ENCODE measurements around the gene CREBRF. TPM values are rescaled to one million over a fixed set of nuclear protein-coding genes. Genes with fewer than 3 reads are reported as not detected.

CREBRF gene
- total and polyA plus RNA-seq, 9 of the 15 experiments (the other 6 are each of a cell fraction or from before 2014, with no cell fraction given), result 1.1 to 4.9 (median 2.9) TPM

GRCh38 chr5:173075970-173076369, 19.8 kb downstream of the CREBRF start:
- no peak for ATAC-seq
- Histone ChIP-seq H3K9me1 (ENCODE audit: control insufficient read depth, insufficient read depth, low read length) (no peaks in the 10 kb centered on the region), H3K9ac (ENCODE audit: insufficient read depth in 1 of 2, low read depth in 2 of 2, low read length in 2 of 2) (no peak overlapping the region), H3K79me2 (ENCODE audit: control insufficient read depth, insufficient read depth, low read length) (no peaks in the 10 kb centered on the region), H4K20me1 (replicated peaks; ENCODE audit: control insufficient read depth, insufficient read depth, low read length) (no peaks in the 10 kb centered on the region), H3K36me3 (ENCODE audit: control insufficient read depth, insufficient read depth, low read length) (no peaks in the 10 kb centered on the region), H3K27ac (ENCODE audit: extremely low read depth, low read depth, low read length) (no peak overlapping the region), H3K4me1 (replicated peaks in 1 of 2; ENCODE audit: control insufficient read depth in 2 of 2, insufficient read depth in 2 of 2, low read length in 2 of 2) (no peaks in the 10 kb centered on the region; a peak in 1 of 5 replicates), H3K4me3 (no peak overlapping the region), H2AFZ (ENCODE audit: low read depth, low read length) (no peak overlapping the region), H3K9me3 (replicated peaks; ENCODE audit: control insufficient read depth, insufficient read depth, low read depth, low read length) (no peaks in the 10 kb centered on the region), H3K27me3 (ENCODE audit: control insufficient read depth in 2 of 2, insufficient read depth in 2 of 2, low read length in 2 of 2) (no peaks in the 10 kb centered on the region), H3K4me2 (ENCODE audit: insufficient read depth, low read length) (no peak overlapping the region)
- BruUV-seq (replicated peaks), result no TSS peak
- DNase-seq (ENCODE audit: extremely low read depth in 1 of 4, low spot score in 3 of 4), result no peak
- in situ Hi-C loops (cut with MboI) (no loop called here), intact Hi-C loops (cut with micrococcal nuclease) (no loop called here)
- FAIRE-seq, result no peak
- WGBS (ENCODE audit: insufficient coverage, low coverage, missing lambda C conversion rate), result 48% methylated on average over 5 of the region's 5 CpGs
- ChIA-PET CTCF (ENCODE audit: low intra/inter-chr PET ratio) (no interaction called here), POLR2A (no interaction called here)
- TF ChIP-seq SMARCE1 (IDR thresholded peaks at IDR 0.05), result no peak
- TF ChIP-seq NELFE (IDR thresholded peaks at IDR 0.05; ENCODE audit: insufficient read depth, insufficient read length), result no peak
- no peak for TF ChIP-seq HDGF (IDR thresholded peaks at IDR 0.05)
- TF ChIP-seq HMG20B (CRISPR knock-in tag; IDR thresholded peaks at IDR 0.05), result no peak
- TF ChIP-seq CAMTA2 (CRISPR knock-in tag; conservative IDR thresholded peaks at IDR 0.05), result no peak
- TF ChIP-seq ZBTB1 (CRISPR knock-in tag; IDR thresholded peaks at IDR 0.05; ENCODE audit: borderline replicate concordance, low read depth), result no peak
- no peak for TF ChIP-seq RREB1 (CRISPR knock-in tag; IDR thresholded peaks at IDR 0.05)
- no peak for TF ChIP-seq MXD1 (CRISPR knock-in tag; IDR thresholded peaks at IDR 0.05; ENCODE audit: borderline replicate concordance, poor library complexity, severe bottlenecking)
- TF ChIP-seq HDAC3 (IDR thresholded peaks at IDR 0.05; ENCODE audit: borderline replicate concordance, partially characterized antibody), result no peak
- TF ChIP-seq NCOA4 (IDR thresholded peaks at IDR 0.05; ENCODE audit: partially characterized antibody), result no peak
